Hematopoietic multipotent progenitor cell treated with erythropoietin and hydrocortisone succinate and interleukin-3 and kit ligand, for 17 days (in vitro differentiated cells): Measurements from ENCODE around the gene PRR11.
"Not testable (repeated sequence)": the region's sequence is repeated elsewhere in the genome, so short reads cannot be mapped to it uniquely, and the experiment has no call there.

Experiments
- DNase-seq: peaks from one replicate; pipeline ENCODE4 v3.0.0-alpha.2; 2015; ENCODE audit warnings: low spot score

Gene PRR11

DNA sequence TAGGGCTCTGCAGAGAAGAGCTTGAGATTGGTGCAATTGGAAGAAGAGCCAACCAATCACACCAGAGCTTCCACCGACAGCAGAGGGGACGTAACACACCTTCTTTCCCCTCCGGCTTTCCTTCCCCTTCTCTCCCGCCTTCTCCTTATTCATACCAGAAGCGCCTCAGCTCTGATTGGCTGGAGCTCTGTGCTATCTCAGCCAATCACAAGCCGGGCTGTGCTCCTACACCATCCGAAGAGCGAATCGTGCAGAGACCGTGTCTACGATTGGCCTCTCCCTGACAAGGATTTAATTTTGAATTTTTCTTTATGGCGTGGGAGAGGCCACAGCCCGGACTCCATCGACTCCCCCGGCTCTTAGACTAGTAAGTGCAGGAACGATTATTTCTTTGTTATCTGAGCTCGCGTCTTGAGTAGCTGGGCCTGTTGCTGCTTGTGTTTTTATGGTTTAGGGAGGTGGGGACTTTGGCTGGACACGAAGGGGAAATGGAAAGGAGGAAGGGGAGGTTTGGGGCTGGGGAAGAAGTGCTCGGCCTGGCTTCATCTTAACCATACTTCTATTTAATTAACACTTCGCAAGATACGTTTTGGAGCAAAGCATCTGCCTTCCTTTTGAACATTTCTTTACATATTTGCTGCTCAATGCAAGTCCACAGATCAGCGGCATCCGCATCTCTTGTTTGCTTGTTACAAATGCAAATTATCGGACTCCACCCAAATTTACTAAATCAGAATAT lies at the start of gene PRR11:
TSS of gene PRR11 (plus strand) at position 308 of the 739 bp plus-strand sequence. CDS start 14,007 bp downstream, outside the sequence.
- DNase-seq = peak; percentile 98

DNA sequence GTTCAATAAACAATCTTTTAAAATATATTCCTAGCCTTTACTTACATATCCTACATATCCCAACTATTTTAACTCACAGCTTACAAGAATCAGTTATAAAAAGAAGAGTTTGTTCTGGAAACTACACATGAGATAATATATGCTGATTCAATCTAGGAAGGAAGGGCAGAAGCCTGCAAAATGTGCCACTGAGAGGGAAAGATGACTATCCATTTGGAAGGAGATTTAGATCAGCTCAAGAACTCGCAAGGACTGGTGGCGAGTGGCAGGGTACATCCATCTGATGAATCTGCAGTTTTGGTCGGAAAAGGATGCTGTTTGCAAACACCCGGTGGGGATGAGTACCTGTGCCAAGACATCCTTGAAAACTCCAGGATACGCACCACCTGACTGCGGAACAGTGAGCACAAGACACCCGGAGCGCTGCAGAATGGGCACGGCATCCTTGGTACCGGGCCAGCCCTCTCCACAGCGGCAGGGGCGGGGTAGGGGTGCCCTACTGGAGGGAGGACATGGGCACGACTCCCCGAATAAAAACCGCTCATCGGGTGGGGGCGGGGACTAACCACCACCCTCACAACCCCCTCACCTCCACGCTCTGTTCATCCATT lies 49.6 kb upstream of the PRR11 start:
- peak; percentile 46 for DNase-seq

DNA sequence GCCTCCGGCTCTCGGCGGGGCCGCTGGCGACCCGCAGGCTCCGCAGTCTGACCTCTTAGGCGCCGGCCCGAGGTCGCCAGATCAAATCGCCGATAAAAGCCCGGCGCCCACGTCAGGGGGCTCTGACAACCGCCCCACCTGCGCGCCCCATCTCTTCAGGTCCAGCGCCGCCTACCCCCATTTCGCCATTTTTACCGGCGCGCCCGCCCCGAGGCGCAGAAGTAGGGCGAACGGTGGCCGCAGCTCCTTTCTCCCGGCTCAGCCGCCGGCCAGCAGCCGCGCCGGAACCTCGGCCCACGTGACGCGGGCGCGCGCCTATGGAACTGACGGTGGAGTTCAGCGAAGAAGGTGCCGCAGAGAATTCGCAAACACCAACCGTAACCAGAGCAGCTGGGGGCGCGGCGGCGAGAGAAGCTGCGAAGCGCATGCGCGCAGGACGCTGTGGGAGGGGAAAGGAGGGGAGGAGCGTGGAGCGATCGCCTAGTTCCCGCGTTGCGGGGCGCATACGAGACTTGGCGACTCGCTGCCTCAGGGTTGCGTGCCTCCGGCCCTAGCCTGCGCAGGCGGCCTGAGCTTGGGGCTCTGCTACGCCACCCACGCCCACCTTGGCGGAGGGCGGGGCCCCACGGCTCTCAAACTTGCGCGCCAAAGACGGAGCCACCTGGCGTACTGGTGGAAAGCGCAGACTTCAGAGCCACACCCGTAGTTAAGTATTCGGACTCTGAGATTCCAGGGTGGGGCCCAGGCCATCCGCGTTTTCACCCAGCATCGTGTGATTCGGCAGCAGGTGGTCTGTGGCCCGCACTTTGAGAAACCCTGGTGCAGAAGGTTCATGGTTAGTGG lies 48.9 kb upstream of the PRR11 start, which contains the start of gene TRIM37:
TSS of gene TRIM37 (minus strand) at position 418 of the 843 bp plus-strand sequence. CDS start 419 bp downstream, outside the sequence.
- peak; percentile 91 for DNase-seq

DNA sequence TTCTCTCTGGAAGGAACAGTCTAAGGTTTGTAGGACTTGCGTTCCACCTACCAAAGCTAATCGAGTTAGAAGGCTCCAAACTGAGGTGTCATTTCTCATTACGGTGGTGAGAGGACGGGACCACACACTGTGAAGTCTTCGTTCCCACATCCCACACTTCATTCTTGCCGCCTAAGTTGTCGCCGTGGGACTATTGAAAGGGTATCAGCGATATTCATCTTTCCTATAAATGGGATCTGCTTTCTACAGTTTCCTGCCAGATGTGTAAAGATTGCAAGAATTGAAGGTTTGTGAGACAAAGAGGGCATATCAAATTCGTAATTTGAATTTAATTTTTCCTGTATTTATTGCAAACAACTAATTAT lies 48.3 kb upstream of the PRR11 start:
- no peak for DNase-seq

DNA sequence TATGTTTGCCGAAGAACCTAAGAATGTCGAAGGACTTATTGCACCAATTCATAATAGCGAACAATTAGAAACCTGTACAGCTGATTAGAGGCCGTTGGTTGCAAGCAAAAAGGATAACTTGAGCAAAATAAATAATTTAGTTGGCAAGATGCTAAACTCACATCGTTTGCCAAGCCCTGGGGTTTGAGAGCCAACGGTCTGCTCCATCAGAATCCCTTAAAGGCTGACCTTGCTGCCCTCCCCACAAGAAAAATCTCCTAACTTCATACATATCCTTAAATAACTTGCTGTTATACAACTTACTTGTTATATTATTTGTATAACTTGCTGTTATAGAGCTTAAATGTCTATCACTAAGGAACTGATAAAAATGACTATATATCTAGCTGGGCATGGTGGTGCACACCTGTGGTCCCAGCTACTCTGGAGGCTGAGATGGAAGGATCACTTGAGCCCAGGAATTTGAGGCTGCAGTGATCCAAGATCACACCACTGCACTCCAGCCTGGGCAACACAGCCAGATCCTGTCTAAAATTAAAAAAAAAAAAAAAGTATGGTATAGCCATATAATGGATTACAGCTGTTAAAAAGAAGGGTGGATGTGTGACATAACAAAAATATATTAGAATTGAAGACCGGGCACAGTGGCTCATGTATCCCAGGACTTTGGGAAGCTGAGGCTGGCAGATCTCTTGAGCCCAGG lies 47.0 kb upstream of the PRR11 start:
- DNase-seq = no peak

DNA sequence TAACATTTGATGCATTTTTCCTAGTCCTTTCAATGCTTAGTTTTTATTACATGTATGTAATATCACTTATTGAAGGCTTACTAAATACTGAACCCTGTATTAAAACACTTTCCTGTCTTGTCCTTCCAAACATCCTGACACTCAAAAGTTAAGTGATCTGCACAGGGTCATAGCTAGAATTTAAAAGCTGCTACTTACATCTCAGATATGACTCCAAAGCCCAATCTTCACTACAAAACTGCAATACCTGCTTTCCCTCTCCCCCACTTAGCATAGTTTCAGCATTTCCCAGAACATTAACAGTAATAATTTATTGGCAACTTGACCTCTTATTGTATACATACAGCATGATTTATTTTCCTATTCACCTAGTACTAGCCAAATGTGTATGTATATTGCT lies 44.6 kb upstream of the PRR11 start:
- no peak for DNase-seq

DNA sequence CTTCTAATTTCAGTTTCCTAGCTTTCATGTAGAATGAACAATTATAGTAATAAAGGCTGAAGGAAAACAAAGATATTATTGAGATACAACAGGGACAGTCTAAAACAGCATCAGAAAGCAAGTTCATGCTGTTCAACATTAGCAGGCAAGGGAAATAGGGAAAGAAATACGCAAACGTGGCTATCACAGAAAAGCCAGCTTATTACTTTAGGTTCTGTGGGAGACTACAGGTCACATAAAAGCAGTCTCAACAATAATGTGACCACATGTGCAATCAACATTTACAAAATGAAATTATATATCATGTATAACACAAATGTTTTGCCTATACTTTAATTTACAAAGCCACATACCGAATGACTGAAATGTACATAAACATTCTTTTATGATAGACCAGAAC lies 44.0 kb upstream of the PRR11 start:
- DNase-seq = no peak

DNA sequence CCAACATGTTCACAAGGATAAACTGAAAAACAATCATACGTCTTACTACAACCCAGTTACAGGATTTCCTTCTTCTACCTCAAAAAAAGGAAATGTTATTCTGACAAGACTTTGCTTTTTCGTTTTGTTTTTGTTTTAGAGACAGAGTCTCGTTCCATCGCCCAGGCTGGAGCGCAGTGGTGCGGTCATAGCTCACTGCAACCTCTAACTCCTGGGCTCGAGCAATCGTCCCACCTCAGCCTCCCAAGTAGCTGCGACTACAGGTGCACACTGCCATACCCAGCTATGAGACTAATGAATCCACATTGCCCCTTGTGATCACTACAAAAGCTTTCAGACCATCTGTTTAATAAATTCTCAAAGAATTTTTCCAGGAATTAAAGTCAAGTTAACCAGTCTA lies 40.1 kb upstream of the PRR11 start:
- DNase-seq = no peak

DNA sequence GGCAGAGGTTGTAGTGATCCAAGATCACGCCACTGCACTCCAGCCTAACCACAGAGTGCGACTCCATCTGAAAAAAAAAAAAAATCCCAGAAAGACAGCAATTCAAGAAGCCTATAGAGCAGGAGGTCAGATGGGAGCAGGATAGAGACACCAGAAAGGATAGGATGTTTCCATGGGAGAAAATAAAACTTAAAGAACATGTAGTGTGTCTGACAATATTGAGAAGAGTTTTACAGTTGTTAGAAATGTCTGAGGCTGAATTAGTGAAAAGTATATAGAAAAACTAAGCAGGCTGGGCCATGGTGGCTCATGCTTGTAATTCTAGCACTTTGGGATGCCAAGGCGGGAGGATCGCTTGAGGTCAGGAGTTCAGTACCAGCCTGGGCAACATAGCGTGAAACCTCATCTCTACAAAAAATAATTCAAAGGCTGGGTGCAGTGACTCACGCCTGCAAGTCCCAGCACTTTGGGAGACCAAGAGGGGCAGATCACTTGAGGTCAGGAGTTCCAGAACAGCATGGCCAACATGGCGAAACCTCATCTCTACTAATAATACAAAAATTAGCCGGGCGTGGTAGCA lies 33.6 kb upstream of the PRR11 start:
- DNase-seq = no peak

DNA sequence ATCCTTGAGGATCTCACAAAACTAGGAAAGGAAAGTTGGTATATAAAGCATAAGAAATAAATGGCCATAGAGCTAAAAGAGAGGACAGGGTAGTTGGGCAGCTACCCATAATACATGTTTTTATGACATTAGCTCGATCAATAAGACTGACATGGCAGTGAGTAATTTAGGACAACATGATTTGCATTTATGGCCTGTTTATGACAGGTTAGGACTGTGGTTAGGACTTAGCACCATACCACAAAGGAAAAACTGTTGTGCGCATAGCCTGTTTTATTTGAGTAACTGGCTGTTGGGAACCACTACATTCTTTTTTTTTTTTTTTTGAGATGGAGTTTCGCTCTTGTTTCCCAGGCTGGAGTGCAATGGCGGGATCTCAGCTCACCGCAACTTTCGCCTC lies 30.9 kb upstream of the PRR11 start:
- no peak for DNase-seq

DNA sequence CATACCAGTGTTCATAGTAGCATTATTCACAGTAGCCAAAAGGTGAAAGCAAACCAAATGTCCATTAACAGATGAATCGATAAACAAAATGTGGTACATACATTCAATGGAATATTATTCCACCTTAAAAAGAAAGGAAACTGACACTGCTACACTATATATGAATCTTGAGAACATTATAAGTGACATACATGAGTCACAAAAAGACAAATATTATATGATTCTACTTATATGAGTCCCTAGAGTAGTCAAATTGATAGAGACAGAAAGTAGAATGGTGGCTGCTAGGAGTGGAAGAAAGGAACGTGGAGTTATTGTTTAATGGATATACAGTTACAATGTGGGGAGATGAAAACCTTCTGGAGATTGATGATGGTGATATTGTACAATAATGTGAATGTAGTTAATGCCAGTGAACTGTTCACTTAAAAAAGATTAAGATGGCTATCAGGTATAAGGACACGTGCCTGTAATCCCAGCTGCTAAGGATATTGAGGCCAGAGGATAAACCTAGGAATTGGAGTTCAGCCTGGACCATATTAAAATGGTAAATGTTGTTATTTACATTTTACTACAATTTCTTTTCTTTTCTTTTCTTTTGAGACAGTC lies 28.6 kb upstream of the PRR11 start:
- DNase-seq = no peak

DNA sequence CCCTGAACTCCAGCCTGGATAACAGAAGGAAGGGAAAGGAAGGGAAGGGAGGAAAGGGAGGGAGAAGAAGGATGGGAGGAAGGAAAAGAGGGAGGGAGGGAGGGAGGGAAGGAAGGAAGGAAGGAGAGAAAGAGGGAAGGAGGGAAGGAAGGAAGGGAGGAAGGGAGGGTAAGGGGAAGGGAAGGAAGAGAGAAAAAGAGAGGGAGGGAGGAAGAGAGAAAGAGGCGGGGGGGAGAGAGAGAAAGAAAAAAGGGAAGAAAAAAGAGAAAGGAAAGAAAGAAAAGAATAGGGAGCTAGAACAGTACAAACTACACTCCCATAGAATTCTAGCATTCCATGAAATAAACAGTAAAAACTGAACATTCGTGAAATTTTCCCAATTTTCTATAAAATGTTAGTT lies 25.7 kb upstream of the PRR11 start:
- DNase-seq = no peak

DNA sequence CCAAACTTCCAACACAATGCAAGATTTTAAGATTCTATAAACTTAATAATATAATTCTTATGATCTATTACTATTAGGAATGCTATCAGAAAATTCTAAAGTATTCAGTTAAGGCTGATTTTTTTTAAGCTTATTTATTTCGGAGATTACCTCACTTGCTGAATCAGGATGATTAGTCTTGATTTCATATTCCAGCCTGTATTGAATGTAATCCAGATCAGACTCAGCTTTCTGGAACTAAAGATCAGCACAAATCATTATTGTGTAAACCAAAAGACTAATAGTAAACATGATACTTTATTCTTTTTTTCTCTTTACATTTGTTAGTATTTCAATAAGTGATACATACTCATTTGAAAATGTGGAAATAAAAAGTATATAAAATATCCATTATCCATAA lies 24.4 kb upstream of the PRR11 start:
- no peak for DNase-seq

DNA sequence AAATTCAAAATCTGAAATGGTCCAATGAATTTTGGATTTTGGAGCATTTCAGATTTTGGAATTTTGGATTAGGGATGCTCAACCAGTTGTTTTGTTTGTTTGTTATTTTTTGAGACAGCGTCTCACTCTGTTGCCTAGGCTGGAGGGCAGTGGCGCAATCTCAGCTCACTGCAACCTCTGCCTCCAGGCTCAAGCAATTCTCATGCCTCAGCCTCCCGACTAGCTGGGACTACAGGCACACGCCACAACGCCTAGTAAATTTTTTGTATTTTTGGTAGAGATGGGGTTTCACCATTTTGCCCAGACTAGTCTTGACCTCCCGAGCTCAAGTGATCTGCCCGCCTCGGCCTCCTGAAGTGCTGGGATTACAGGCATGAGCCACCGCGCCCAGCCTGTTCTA lies 17.2 kb upstream of the PRR11 start:
- DNase-seq = not testable (repeated sequence)

DNA sequence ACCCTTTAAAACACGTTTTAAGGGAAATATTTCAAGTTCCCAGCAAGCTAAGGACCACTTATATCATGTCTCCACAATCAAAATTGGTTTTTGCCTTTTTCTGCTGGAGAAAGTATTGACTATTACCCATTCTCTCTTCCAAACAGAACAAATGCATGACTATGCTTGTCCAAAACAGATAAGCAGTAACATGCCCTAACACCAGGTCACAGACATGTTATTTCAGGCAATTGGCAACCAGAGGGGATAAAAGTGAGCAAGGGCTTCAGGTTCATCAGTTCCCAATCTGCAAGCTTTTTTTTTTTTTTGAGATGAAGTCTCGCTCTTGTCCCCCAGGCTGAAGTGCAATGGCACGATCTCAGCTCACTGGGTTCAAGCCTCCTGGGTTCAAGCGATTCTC lies 15.6 kb upstream of the PRR11 start:
- no peak for DNase-seq

DNA sequence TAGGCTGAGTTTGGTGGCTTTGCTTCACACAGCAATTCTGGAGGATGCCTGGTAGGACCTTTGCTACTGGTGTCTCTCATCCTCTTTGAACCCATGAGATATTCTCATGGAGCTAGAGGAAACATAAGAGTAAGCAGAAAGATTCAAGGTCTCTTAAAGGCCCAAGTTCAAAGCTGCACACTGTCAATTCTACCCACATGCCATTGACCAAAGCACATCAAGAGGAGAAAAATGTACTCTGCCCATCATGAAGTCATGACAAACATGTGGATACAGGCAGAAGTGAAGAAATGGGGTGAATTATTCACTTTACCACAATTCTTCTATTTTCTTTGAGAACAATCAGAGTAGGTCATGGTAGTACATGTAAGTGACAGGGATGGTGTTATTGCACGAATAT lies 13.7 kb upstream of the PRR11 start:
- DNase-seq = no peak

DNA sequence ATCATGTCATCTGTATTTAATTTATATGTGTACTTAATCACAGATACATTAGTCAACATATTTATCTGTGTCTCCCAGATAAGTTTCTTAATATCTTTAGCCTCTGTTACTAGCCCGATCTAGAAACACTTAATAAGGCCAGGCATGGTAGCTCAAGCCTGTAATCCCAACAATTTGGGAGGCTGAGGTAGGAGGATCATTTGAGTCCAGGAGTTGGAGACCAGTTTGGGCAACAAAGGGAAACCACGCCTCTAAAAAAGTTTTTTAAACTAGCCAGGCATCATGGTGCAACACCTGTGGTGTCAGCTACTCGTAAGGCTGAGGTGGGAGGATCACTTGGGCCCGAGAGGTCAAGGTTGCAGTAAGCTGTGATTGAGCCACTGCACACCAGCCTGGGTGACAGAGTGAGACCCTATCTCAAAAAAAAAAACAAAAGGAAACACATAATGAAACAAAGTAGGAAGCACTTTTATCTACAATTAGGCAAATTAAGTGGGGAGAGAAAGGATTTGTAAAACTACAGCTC lies 9.9 kb upstream of the PRR11 start:
- no peak for DNase-seq

DNA sequence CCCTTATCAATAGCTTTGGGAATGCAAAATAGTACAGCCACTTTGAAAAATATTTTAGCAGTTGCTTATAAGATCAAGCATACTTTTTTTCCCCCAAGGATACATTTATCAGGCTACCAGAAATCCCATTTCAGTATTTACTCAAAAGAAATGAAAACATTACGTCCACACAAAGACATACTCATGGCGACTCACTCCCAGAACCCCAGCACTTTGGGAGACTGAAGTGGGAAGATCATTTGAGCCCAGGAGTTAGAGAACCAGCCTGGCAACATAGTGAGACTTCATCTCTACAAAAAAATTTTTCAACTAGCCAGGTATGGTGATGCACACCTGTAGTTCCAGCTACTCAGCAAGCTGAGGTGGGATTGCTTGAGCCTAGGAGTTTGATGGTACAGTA lies 6.5 kb upstream of the PRR11 start:
- no peak for DNase-seq

DNA sequence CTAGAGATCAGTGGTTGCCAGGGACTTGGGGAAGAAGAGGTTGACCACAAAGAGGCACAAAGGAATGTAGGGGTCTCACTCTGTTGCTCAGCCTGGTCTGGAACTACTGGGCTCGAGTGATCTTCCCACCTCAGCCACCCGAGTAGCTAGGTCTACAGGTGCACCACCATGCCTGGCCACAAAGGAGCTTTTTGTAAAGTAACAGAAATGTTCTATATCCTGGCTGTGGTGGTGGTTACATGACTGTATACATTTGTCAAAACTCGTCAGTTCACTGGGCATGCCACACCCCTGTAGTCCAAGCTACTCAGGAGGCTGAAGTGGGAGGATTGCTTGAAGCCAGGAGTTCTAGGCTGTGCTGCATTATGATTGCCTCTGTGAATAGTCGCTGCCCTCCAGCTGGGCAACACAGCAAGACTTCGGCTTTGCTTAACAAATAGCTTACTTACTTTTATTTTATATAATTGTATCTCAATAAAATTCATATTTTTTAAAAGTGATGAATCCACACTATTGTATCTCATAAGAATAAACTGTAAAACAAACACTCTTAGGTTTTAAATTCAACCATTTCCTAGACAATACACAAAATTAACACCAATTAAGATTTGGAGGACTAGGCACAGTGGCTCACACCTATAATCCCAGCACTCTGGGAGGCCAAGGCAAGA lies 5.6 kb upstream of the PRR11 start:
- DNase-seq = no peak

DNA sequence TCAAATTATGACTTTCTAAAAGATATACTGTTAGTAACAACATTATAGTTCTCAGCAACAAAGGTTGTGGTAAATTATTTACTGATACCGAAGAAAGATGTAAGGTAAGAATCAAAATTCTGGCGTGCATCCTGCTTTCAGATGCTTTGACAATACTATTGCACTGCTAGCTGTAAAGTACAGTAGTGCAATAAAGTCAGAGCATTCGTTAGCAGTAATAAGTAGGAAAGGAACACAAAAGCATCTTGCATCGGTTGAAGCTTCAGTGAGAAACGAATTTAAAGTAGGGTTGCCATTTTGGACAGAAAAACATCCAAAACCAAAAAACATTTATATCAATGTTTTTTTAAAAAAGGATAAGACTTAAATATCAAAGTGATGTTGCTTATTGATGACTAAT lies 4.5 kb upstream of the PRR11 start:
- no peak for DNase-seq

DNA sequence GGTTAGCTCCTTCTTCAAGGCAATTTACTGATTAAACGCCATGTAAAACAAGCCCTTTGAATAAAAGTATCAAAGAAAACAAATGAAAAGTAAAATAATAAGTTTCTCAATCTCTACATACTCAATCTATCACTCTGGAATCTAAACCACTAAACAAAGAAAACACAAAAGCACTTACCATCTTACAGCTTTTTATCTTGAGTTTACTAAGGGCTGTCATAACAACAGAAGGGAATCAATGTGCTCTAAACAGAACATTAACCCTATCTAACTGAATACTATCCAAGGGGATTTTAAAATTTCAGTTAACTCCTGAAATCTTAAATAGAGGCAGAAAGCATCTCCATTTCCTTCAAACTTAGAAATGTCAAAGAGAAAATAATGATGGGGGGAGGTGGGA lies 4.0 kb upstream of the PRR11 start:
- DNase-seq = no peak
